Urinary bladder (tissue), 4 donors: ENCODE measurements around the gene SH3BGRL. TPM values are rescaled to one million over a fixed set of nuclear protein-coding genes. Genes with fewer than 3 reads are reported as not detected.
"Not testable (repeated sequence)": the region's sequence is repeated elsewhere in the genome, so short reads cannot be mapped to it uniquely, and the experiment has no call there.

Experiments
- DNase-seq: peaks from one replicate; pipeline ENCODE4 v3.0.0-alpha.2; 2015; ENCODE audit errors: extremely low spot score
- H3K27ac ChIP-seq: one replicate; pipeline ENCODE4 v1.5.1; 2013; ENCODE audit warnings: low read depth, mild to moderate bottlenecking, moderate library complexity
- H3K36me3 ChIP-seq: one replicate; pipeline ENCODE4 v1.6.1; 2013; ENCODE audit warnings: mild to moderate bottlenecking, moderate library complexity; ENCODE audit not compliant: insufficient read depth
- H3K4me1 ChIP-seq: one replicate; pipeline ENCODE4 v1.6.1; 2013; ENCODE audit warnings: mild to moderate bottlenecking, moderate library complexity; ENCODE audit not compliant: insufficient read depth
- H3K4me3 ChIP-seq: one replicate; pipeline ENCODE4 v1.5.1; 2013; ENCODE audit warnings: low read depth, low read length
- WGBS: extraction: QIAGEN DNeasy Blood & Tissue Kit; methylation state at CpG from one replicate; pipeline ENCODE4 v1.1.7; 2013; 5-methylcytosine and 5-hydroxymethylcytosine counted together
- polyA plus RNA-seq: library from polyadenylated mRNA; stranded (reverse); fragments of 200-250 nt; gene quantifications from one replicate; pipeline ENCODE4 v1.2.3, GENCODE V29; 2013
- total RNA-seq: library from RNA; depleted of rRNA; stranded (reverse); fragments of >200 nt; gene quantifications from one replicate; pipeline ENCODE4 v1.2.3, GENCODE V29; 2014
- donor health status: healthy with polysubstance abuse.
- donor health status: healthy.

The SH3BGRL gene
- total and polyA plus RNA-seq, 2 donors: 262 to 286 TPM

DNA sequence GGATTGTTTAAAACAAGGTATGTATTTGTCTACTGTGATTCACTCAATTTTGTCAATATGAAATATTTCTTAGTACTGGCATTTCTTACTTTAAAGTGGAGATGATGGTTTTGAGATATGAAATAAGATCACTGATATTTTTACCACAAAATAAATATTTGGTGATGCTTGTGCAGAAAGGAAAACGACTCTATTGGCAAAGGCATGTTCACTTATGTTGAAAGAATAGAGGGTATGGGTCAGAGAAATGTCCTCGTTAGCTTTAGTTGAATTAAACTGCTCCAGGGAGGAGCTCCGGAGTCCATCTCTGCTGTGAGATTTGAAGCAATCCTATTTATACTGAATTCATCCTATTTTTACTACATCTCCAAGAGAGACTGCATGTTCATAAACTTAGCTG is 84.2 kb downstream of the SH3BGRL start:
- no peak for DNase-seq
- Histone ChIP-seq H3K27ac (no peak overlapping the region), H3K4me3 (no peak overlapping the region), H3K4me1 (no peaks in the 10 kb centered on the region), H3K36me3 (no peaks in the 10 kb centered on the region)
- 65% methylated on average over 3 of the region's 3 CpGs for WGBS

DNA sequence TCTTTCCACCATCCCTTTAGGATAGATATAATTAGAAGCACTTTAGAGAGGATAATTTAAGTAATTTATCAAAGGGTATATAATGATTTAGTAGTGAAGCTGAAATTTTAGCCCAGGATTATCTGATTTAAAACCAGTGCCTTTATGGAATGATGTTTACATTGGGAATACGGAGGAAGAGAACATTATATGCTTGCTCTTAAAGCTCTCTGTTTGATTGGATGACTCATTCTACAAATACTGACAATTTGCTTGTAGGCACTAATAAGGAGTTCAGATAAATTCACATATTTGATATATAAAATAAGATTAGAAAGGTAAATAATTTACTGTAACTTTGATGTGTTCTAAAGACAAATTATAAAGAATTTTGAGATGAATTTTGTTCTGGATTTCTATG is 84.7 kb downstream of the SH3BGRL start:
- no peaks in the 10 kb centered on the region for H3K4me1 ChIP-seq
- H3K4me3 ChIP-seq: no peak overlapping the region
- H3K27ac ChIP-seq: no peak overlapping the region
- DNase-seq: no peak
- 31% methylated on average over 1 of the region's 1 CpG for WGBS
- no peaks in the 10 kb centered on the region for H3K36me3 ChIP-seq

DNA sequence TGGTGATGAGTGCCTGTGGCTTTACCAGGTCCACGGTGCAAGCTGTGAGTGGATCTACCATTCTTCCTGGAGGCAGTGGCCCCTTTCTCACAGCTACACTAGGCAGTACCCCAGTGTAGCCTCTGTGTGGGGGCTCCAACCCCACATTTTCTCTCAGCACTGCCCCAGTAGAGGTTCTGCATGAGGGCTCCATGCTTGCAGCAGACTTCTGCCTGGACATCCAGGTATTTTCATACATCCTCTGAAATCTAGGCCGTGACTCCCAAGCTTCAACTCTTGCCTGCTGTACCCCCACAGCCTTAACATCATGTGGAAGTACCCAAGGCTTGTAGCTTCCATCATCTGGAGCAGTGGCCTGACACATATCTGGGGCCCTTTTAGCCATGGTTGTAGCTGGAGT is 90.1 kb downstream of the SH3BGRL start:
- H3K4me1 ChIP-seq: no peaks in the 10 kb centered on the region
- 98% methylated on average over 2 of the region's 2 CpGs for WGBS
- no peak overlapping the region for H3K27ac ChIP-seq
- no peak overlapping the region for H3K4me3 ChIP-seq
- peaks cover 1% of the 10 kb centered on the region for H3K36me3 ChIP-seq
- no peak for DNase-seq

DNA sequence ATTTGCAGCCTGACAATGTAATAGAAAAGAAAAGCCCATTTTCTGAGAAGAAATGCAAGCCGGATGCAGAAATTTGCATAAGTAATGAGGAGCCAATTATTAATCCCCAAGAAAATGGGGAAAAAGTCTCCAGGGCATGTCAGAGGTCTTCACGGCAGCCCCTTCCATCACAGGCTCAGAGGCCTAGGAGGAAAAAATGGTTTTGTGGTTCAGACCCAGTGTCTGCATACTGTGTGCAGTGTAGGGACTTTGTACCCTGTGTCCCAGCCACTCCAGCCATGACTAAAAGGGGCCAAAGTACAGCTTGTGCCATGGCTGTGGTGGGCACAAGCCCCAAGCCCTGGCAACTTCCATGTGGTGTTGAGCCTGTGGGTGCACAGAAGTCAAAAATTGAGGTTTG is 92.2 kb downstream of the SH3BGRL start:
- no peak overlapping the region for H3K27ac ChIP-seq
- H3K4me3 ChIP-seq: no peak overlapping the region
- H3K4me1 ChIP-seq: no peaks in the 10 kb centered on the region
- peaks cover 1% of the 10 kb centered on the region for H3K36me3 ChIP-seq
- no peak for DNase-seq
- WGBS: 100% methylated on average over 2 of the region's 2 CpGs

DNA sequence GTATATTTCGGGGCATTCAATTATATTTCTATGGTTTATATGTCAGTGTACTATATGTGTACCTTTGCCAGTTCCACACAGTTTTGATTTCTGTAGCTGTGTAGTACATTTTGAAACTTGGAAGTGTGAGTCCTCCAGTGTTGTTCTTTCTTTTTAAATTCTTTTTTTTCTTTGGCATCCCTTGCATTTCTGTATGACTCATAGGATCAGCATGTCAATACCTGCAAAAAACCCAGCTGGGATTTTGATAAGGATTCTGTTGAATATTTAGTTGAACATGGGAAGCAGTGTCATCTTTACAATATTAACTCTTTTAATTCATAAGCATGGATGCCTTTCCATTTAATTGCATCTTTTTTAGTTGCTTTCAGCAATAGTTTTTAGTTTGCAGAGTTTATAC is 100.0 kb downstream of the SH3BGRL start:
- no peaks in the 10 kb centered on the region for H3K4me1 ChIP-seq
- no peak for DNase-seq
- no peaks in the 10 kb centered on the region for H3K36me3 ChIP-seq
- H3K4me3 ChIP-seq: no peak overlapping the region
- 98% methylated on average over 1 of the region's 1 CpG for WGBS
- H3K27ac ChIP-seq: no peak overlapping the region

DNA sequence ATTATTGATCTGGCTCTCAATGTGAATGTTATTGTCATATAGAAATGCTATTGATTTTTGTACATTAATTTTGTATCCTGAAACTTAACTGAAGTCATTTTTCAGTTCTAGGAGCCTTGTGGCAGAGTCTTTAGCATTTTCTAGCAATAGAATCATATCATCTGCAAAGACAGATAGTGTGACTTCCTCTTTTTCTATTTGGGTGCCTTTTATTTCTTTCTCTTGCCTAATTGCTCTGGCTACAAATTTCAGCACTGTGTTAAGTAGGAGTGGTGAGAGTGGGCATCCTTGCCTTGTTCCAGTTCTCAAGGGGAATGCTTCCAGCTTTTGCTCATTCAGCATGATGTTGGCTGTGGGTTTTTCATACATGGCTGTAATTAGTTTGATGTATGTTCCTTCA is 102.7 kb downstream of the SH3BGRL start:
- no peak for DNase-seq
- Histone ChIP-seq H3K4me3 (no peak overlapping the region), H3K36me3 (no peaks in the 10 kb centered on the region), H3K27ac (no peak overlapping the region), H3K4me1 (no peaks in the 10 kb centered on the region)

DNA sequence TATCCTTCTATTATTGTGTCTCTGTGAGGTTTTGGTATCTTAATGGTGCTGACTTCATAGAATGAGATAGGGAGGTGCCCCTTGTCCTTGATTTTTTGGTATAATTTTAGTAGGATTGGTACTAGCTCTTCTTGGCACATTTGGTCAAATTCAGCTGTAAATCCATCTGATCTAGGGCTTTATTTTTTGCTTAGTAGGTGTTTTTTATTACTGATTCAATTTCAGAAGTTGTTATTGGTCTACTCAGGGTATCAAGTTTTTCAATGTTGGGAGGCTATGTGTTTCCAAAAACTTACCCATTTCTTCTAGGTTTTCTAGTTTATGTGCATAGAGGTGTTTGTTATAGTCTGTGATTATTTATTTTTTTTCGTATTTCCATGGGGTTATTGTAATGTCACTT is 103.3 kb downstream of the SH3BGRL start:
- WGBS: 98% methylated on average over 1 of the region's 1 CpG
- Histone ChIP-seq H3K4me3 (no peak overlapping the region), H3K4me1 (no peaks in the 10 kb centered on the region), H3K27ac (no peak overlapping the region), H3K36me3 (no peaks in the 10 kb centered on the region)
- no peak for DNase-seq

DNA sequence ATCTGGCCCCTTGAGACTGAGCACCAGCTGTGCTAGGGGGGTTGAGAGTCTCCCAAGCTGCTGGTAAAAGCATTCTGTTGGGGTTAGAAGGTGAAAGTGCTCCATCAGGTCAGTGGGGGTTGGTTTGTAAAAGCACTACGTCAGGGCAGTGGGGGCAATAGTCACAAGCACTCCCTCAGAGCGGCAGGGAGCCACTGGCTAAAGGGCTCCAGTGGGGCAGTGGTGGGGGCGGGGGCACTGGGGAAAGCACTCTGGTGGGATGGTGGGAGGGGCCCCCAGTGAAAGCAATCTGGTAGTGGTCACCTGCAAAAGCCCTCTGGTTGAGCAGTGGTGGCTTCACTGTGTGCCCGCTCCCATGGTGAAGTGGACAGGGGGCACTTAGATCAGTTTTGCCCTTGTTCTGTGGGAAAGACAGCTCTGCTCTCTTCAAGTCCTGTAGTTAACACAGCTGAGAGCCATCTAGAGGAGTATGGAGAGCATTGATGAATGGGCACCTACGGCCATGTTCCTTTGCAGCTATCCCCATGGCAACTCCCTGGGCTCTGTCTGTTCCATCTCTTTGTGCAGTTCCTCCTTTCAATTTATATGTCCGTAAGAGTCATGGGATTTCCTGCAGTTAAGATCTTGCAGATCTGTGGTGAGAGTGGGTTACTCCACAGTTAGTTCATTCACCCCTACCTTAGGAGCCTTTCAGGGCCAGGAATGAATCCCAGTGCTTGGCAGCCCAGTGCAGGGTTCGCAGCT is 106.4 kb downstream of the SH3BGRL start:
- Histone ChIP-seq H3K27ac (no peak overlapping the region), H3K36me3 (no peaks in the 10 kb centered on the region), H3K4me1 (no peaks in the 10 kb centered on the region), H3K4me3 (no peak overlapping the region)
- WGBS: 89% methylated on average over 7 of the region's 7 CpGs
- DNase-seq: no peak

DNA sequence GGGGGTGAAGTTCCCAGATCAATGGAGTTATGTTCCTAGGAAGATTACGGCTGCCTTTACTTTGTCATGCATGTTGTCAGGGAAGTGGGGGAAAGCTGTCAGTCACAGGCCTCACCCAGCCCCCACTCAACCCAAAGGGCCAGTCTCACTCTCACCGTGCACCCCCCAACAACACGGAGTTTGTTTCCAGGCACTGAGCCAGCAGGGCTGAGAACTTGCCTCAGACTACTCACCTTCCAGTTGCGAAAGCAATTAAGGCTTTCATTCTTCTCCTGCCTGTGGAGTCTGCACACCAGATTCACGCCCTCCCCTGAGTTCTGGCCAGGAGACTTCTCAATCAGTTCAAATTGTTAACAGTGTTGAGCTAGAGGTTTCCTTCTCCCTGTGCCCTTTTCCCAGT is 114.3 kb downstream of the SH3BGRL start:
- Histone ChIP-seq H3K36me3 (no peaks in the 10 kb centered on the region), H3K4me3 (no peak overlapping the region), H3K4me1 (no peaks in the 10 kb centered on the region), H3K27ac (no peak overlapping the region)
- DNase-seq: no peak
- WGBS: 82% methylated on average over 5 of the region's 5 CpGs

DNA sequence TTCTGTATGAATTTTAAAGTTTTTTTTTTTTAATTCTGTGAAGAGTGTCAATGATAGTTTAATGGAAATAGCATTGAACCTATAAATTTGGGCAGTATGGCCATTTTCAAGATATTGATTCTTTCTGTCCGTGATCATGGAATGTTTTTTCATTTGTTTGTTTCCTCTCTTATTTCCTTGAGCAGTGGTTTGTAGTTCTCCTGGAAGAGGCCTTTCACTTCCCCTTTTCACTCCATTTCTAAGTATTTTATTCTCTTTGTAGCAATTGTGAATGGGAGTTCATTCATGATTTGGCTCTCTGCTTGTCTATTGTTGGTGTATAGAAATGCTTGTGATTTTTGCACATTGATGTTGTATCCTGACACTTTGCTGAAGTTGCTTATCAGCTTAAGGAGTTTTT is 129.8 kb downstream of the SH3BGRL start:
- 91% methylated on average over 1 of the region's 1 CpG for WGBS
- not testable (repeated sequence) for H3K27ac ChIP-seq, H3K36me3 ChIP-seq, DNase-seq, H3K4me3 ChIP-seq, H3K4me1 ChIP-seq

DNA sequence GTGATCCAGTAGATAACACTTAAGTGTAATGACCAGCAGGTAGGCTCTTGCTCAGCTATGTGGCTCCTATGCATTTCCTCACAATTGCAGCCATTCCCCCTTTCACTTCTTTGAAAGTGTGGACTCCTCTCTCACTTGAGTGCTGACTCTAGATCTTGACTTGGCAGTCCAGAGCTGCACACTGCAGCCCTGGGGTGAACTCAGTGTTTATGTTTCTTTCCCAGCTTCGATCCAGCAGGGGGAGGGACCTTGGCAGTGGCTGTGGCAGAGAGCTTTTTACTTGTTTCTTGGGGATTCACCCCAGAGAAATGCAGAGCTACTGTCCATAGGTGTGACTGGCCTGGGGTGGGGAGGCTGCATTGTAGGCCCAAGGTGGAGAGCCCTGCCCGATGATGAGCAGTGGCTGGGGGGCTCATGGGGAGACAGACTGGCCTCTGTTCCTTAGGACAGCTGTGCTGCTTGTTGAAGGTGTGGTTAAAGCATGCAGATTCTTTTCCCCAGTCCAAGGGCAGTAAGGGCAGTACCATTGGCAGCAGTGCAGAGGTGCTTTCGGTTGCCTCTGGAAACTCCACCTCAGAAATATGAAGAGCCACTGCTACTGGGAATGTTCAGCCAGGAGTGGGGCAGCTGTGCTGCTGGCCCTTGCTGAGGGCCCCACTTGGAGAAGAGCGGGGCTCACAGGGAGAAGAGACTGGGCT is 134.7 kb downstream of the SH3BGRL start:
- Histone ChIP-seq H3K4me3 (no peak overlapping the region), H3K4me1 (peaks cover 2% of the 10 kb centered on the region), H3K27ac (no peak overlapping the region), H3K36me3 (no peaks in the 10 kb centered on the region)
- DNase-seq: no peak
- WGBS: 47% methylated on average over 4 of the region's 4 CpGs

DNA sequence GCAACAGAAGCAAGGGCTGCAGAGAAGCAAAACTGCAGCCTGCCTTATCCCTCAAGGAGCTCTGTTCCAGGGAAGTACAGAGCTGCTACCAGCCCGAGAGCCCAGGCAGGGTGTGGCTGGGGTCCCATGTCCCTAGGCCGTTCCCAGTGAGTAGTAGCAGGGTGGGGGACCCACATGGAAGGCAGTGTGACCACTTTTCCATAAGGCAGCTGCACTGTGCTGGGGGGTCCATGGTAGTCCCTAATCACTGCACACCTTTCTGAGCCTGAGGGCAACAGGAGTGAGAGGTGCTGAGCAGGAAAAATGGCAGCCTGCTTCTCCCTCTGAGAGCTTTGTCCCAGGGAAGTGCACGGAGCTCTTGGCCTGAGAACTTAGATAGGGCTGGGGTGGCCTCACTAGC is 135.9 kb downstream of the SH3BGRL start:
- DNase-seq: no peak
- H3K4me1 ChIP-seq: peaks cover 2% of the 10 kb centered on the region
- H3K36me3 ChIP-seq: no peaks in the 10 kb centered on the region
- WGBS: 92% methylated on average over 3 of the region's 3 CpGs
- H3K27ac ChIP-seq: no peak overlapping the region
- no peak overlapping the region for H3K4me3 ChIP-seq

DNA sequence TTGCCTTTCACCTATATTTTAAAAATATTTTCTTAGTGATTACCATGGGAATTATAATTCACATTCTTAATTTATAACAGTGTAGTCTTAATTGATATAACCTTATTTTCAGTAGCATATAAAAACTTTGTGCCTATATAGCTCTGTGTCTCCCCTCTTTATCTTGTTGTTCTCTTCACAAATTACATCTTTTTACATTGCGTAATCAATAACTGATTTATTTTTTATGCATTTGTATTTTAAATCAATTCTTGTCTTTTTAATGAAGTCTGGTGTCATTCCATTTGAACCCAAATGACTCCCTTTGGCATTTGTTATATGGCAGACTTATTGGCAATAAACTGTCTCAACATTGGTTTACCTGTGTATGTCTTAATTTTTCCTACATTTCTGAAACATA is 137.0 kb downstream of the SH3BGRL start:
- Histone ChIP-seq H3K27ac (no peak overlapping the region), H3K36me3 (no peaks in the 10 kb centered on the region), H3K4me3 (no peak overlapping the region), H3K4me1 (peaks cover 2% of the 10 kb centered on the region)
- 98% methylated on average over 1 of the region's 1 CpG for WGBS
- no peak for DNase-seq

DNA sequence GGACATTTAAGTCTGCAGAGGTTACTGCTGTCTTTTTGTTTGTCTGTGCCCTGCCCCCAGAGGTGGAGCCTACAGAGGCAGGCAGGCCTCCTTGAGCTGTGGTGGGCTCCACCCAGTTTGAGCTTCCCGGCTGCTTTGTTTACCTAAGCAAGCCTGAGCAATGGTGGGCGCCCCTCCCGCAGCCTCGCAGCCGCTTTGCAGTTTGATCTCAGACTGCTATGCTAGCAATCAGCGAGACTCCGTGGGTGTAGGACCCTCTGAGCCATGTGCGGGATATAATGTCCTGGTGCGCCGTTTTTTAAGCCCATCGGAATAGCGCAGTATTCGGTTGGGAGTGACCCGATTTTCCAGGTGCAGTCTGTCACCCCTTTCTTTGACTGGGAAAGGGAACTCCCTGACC is 143.4 kb downstream of the SH3BGRL start:
- not testable (repeated sequence) for H3K4me3 ChIP-seq, DNase-seq, H3K27ac ChIP-seq, H3K36me3 ChIP-seq, H3K4me1 ChIP-seq
- 92% methylated on average over 14 of the region's 14 CpGs for WGBS
